HepG2 (cell line): Measurements from ENCODE around the gene MYO19. TPM values are rescaled to one million over a fixed set of nuclear protein-coding genes. Genes with fewer than 3 reads are reported as not detected.

Experiments used
- HINFP ChIP-seq: sonication (generic); formaldehyde crosslinking; IDR thresholded peaks from 2 replicates; pipeline ENCODE4 v1.4.0; 2020; ENCODE audit warnings: low read depth, mild to moderate bottlenecking, missing genetic modification reagents
- HOXA7 ChIP-seq: sonication (generic); formaldehyde crosslinking; IDR thresholded peaks from 2 replicates; pipeline ENCODE4 v1.8.1; 2022; ENCODE audit warnings: mild to moderate bottlenecking, missing genetic modification reagents, moderate library complexity
- PAWR ChIP-seq: sonication (generic); formaldehyde crosslinking; IDR thresholded peaks from 2 replicates; pipeline ENCODE4 v1.4.0; 2020; ENCODE audit warnings: missing genetic modification reagents, mild to moderate bottlenecking, borderline replicate concordance
- ZBTB10 ChIP-seq: sonication (generic); formaldehyde crosslinking; IDR thresholded peaks from 2 replicates; pipeline ENCODE4 v1.4.0; 2020; ENCODE audit warnings: missing genetic modification reagents, borderline replicate concordance
- ZNF12 ChIP-seq: sonication (generic); formaldehyde crosslinking; IDR thresholded peaks from 2 replicates; pipeline ENCODE4 v1.5.0; 2020; ENCODE audit warnings: missing genetic modification reagents
- ZNF205 ChIP-seq: IDR thresholded peaks from 2 replicates; pipeline ENCODE4 v1.6.1; 2018; ENCODE audit warnings: missing biosample characterization, missing genetic modification reagents
- ZNF577 ChIP-seq: sonication (generic); formaldehyde crosslinking; IDR thresholded peaks from 2 replicates; pipeline ENCODE4 v1.4.0; 2020; ENCODE audit warnings: mild to moderate bottlenecking, low read depth, missing genetic modification reagents, borderline replicate concordance
- ZNF737 ChIP-seq: sonication (generic); formaldehyde crosslinking; IDR thresholded peaks from 2 replicates; pipeline ENCODE4 v1.5.0; 2020; ENCODE audit warnings: missing genetic modification reagents, mild to moderate bottlenecking, borderline replicate concordance
- polyA plus RNA-seq, 8 experiments: library from polyadenylated mRNA; depleted of rRNA in 3 of 8; stranded (reverse) in 7 of 8; unstranded in 1 of 8; fragments of >200 nt; fragmentation: Illumina TruSeq in 4 of 8; extraction: Trizol in 4 of 8; gene quantifications; 2 replicates each; pipeline versions ENCODE4 v1.2.1 to v1.2.3, GENCODE V29; 2011 to 2016; ENCODE audit warnings: low read depth in 4 of 8, missing spikeins in 1 of 8, mixed read lengths in 1 of 8; ENCODE audit not compliant: insufficient read depth in 1 of 8
- total RNA-seq, 5 experiments: library from RNA; depleted of rRNA; stranded (reverse); fragments of >200 nt; fragmentation: Illumina TruSeq; extraction: Trizol; gene quantifications; 2 replicates each; pipeline ENCODE4 v1.2.3, GENCODE V29; 2016; ENCODE audit warnings: low read depth in 1 of 5
- TF ChIP-seq, protein P1 (sequence below): sonication (generic); formaldehyde crosslinking; IDR thresholded peaks from 2 replicates; pipeline ENCODE4 v1.4.0; 2020; ENCODE audit warnings: low read depth, mild to moderate bottlenecking, missing genetic modification reagents
- TF ChIP-seq, protein P2 (sequence below): sonication (generic); formaldehyde crosslinking; IDR thresholded peaks from 2 replicates; pipeline ENCODE4 v1.4.0; 2020; ENCODE audit warnings: mild to moderate bottlenecking, low read depth, missing genetic modification reagents
- TF ChIP-seq, protein P3 (sequence below): IDR thresholded peaks from 2 replicates; pipeline ENCODE4 v1.4.0; 2020; ENCODE audit warnings: mild to moderate bottlenecking, missing genetic modification reagents
- TF ChIP-seq, protein P4 (sequence below): sonication (generic); formaldehyde crosslinking; conservative IDR thresholded peaks from 2 replicates; pipeline ENCODE4 v1.8.1; 2023; ENCODE audit warnings: missing genetic modification reagents

Gene MYO19
- total and polyA plus RNA-seq, 2 of the 13 experiments (the other 11 are each of a cell fraction or from before 2014, with no cell fraction given), result 75.7 to 82.3 TPM

GRCh38 chr17:36534840-36535668 is at the start of gene MYO19, which contains the start of gene PIGW (continued):
- TF ChIP-seq, protein P1, sequence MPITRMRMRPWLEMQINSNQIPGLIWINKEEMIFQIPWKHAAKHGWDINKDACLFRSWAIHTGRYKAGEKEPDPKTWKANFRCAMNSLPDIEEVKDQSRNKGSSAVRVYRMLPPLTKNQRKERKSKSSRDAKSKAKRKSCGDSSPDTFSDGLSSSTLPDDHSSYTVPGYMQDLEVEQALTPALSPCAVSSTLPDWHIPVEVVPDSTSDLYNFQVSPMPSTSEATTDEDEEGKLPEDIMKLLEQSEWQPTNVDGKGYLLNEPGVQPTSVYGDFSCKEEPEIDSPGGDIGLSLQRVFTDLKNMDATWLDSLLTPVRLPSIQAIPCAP (CRISPR knock-in tag), result peak; percentile 57; the same call in 1 of the 2 replicates
- TF ChIP-seq ZNF12 (CRISPR knock-in tag) (peak; percentile 39; the same call in 1 of the 2 replicates), HINFP (CRISPR knock-in tag) (peak; percentile 58; the same call in 1 of the 2 replicates), HOXA7 (CRISPR knock-in tag) (no peak), ZNF737 (CRISPR knock-in tag) (no peak), ZNF577 (CRISPR knock-in tag) (0 out of 2 replicates have a peak, but pooled peaks have one; percentile 21), ZBTB10 (CRISPR knock-in tag) (peak; percentile 40; the same call in 1 of the 2 replicates), ZNF205 (CRISPR knock-in tag) (no peak), PAWR (CRISPR knock-in tag) (no peak)
- TF ChIP-seq, protein P2, sequence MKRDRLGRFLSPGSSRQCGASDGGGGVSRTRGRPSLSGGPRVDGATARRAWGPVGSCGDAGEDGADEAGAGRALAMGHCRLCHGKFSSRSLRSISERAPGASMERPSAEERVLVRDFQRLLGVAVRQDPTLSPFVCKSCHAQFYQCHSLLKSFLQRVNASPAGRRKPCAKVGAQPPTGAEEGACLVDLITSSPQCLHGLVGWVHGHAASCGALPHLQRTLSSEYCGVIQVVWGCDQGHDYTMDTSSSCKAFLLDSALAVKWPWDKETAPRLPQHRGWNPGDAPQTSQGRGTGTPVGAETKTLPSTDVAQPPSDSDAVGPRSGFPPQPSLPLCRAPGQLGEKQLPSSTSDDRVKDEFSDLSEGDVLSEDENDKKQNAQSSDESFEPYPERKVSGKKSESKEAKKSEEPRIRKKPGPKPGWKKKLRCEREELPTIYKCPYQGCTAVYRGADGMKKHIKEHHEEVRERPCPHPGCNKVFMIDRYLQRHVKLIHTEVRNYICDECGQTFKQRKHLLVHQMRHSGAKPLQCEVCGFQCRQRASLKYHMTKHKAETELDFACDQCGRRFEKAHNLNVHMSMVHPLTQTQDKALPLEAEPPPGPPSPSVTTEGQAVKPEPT, result no peak
- TF ChIP-seq, protein P3, sequence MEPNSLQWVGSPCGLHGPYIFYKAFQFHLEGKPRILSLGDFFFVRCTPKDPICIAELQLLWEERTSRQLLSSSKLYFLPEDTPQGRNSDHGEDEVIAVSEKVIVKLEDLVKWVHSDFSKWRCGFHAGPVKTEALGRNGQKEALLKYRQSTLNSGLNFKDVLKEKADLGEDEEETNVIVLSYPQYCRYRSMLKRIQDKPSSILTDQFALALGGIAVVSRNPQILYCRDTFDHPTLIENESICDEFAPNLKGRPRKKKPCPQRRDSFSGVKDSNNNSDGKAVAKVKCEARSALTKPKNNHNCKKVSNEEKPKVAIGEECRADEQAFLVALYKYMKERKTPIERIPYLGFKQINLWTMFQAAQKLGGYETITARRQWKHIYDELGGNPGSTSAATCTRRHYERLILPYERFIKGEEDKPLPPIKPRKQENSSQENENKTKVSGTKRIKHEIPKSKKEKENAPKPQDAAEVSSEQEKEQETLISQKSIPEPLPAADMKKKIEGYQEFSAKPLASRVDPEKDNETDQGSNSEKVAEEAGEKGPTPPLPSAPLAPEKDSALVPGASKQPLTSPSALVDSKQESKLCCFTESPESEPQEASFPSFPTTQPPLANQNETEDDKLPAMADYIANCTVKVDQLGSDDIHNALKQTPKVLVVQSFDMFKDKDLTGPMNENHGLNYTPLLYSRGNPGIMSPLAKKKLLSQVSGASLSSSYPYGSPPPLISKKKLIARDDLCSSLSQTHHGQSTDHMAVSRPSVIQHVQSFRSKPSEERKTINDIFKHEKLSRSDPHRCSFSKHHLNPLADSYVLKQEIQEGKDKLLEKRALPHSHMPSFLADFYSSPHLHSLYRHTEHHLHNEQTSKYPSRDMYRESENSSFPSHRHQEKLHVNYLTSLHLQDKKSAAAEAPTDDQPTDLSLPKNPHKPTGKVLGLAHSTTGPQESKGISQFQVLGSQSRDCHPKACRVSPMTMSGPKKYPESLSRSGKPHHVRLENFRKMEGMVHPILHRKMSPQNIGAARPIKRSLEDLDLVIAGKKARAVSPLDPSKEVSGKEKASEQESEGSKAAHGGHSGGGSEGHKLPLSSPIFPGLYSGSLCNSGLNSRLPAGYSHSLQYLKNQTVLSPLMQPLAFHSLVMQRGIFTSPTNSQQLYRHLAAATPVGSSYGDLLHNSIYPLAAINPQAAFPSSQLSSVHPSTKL, result peak; percentile 44; the same call in 1 of the 2 replicates
- TF ChIP-seq, protein P4, sequence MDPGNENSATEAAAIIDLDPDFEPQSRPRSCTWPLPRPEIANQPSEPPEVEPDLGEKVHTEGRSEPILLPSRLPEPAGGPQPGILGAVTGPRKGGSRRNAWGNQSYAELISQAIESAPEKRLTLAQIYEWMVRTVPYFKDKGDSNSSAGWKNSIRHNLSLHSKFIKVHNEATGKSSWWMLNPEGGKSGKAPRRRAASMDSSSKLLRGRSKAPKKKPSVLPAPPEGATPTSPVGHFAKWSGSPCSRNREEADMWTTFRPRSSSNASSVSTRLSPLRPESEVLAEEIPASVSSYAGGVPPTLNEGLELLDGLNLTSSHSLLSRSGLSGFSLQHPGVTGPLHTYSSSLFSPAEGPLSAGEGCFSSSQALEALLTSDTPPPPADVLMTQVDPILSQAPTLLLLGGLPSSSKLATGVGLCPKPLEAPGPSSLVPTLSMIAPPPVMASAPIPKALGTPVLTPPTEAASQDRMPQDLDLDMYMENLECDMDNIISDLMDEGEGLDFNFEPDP (CRISPR knock-in tag), result peak; percentile 94; the same call in 1 of the 2 replicates
